HepG2 (cell line): ENCODE results near the gene AJUBA. TPM values are rescaled to one million over a fixed set of nuclear protein-coding genes. Genes with fewer than 3 reads are reported as not detected.

Source experiments
- ATAC-seq: fragments of 200-7000 bp; cut with Tn5 transposase; 3 replicates; pipeline ENCODE4 v1.9.1; 2020; ENCODE audit warnings: mild to moderate bottlenecking, moderate library complexity
- BruUV-seq: library from RNA; stranded (reverse); fragments of 400-500 nt; replicated peaks from 2 replicates; lab custom pipeline; 2021; lab: Mats Ljungman, UMichigan
- CTCF ChIA-PET: fragments of 300-600 bp; formaldehyde crosslinking; extraction: SDS; loops from one replicate; lab custom pipeline; 2021; ENCODE audit warnings: low total read pairs, inconsistent platforms, low intra/inter-chr PET ratio; lab: Yijun Ruan, JAX
- POLR2A ChIA-PET: fragments of 350-600 bp; sonication (Branson Sonifier 250); formaldehyde crosslinking; loops from one replicate; lab custom pipeline; 2020; ENCODE audit warnings: antibody characterized with exemption, inconsistent platforms; lab: Yijun Ruan, JAX
- DNase-seq: peaks from one replicate; pipeline ENCODE4 v3.0.0-alpha.2; 2015; ENCODE audit warnings: low spot score
- FAIRE-seq: peaks from 3 replicates; lab custom pipeline; 2011; peaks lifted over from hg19 to GRCh38; lab: Jason Lieb, UNC
- H2AFZ ChIP-seq: one replicate; pipeline ENCODE4 v1.6.1; 2011; ENCODE audit warnings: low read length, inconsistent platforms
- H3K27ac ChIP-seq: fragments of 300-600 bp; 3 replicates; pipeline ENCODE4 v1.8.0; 2011; ENCODE audit warnings: mixed run types, mild to moderate bottlenecking, mixed read lengths, low read length, inconsistent platforms; ENCODE audit not compliant: insufficient read depth; ENCODE audit errors: extremely low read length
- H3K27me3 ChIP-seq, 2 experiments: fragments of 200-600 bp in 1 of 2; 2 replicates in 1 of 2; 3 replicates in 1 of 2; pipeline versions ENCODE4 v1.6.0 to v1.8.0; 2011; ENCODE audit warnings: low read length in 2 of 2, mild to moderate bottlenecking in 2 of 2, moderate library complexity in 2 of 2, inconsistent platforms in 1 of 2; ENCODE audit not compliant: insufficient read depth in 2 of 2, control insufficient read depth in 1 of 2
- H3K36me3 ChIP-seq, 2 experiments: fragments of 200-600 bp in 1 of 2; replicated peaks in 1 of 2; 2 replicates in 1 of 2; 3 replicates in 1 of 2; pipeline versions ENCODE4 v1.5.1 to v1.8.0; 2011; ENCODE audit warnings: low read length in 2 of 2, inconsistent platforms in 1 of 2; ENCODE audit not compliant: insufficient read depth in 2 of 2, control insufficient read depth in 1 of 2
- H3K4me1 ChIP-seq: 2 replicates; pipeline ENCODE4 v1.5.1; 2012; ENCODE audit warnings: low read length, inconsistent platforms; ENCODE audit not compliant: insufficient read depth
- H3K4me2 ChIP-seq: 2 replicates; pipeline ENCODE4 v1.6.0; 2011; ENCODE audit warnings: low read depth, low read length, inconsistent platforms
- H3K4me3 ChIP-seq, 3 experiments: fragments of 200-600 bp in 1 of 3; sonication (generic), shearing (Covaris generic) in 1 of 3; replicated peaks in 1 of 3; 2 replicates each; pipeline ENCODE4 v1.5.1; 2011 to 2016; ENCODE audit warnings: low read length in 3 of 3, inconsistent platforms in 2 of 3, low read depth in 2 of 3, mild to moderate bottlenecking in 2 of 3, control low read depth in 1 of 3, mixed read lengths in 1 of 3; ENCODE audit not compliant: insufficient read depth in 1 of 3
- H3K79me2 ChIP-seq: one replicate; pipeline ENCODE4 v1.6.1; 2011; ENCODE audit warnings: low read length, inconsistent platforms; ENCODE audit not compliant: insufficient read depth
- H3K9ac ChIP-seq: 2 replicates; pipeline ENCODE4 v1.6.0; 2011; ENCODE audit warnings: mild to moderate bottlenecking, low read depth, low read length, inconsistent platforms; ENCODE audit not compliant: insufficient read depth
- H3K9me3 ChIP-seq: 2 replicates; pipeline ENCODE4 v1.5.1; 2012; ENCODE audit warnings: mild to moderate bottlenecking, low read length
- H4K20me1 ChIP-seq: 2 replicates; pipeline ENCODE4 v1.6.0; 2011; ENCODE audit warnings: inconsistent platforms, mild to moderate bottlenecking, low read length, moderate library complexity; ENCODE audit not compliant: insufficient read depth
- ETS1 ChIP-seq: sonication (generic); formaldehyde crosslinking; IDR thresholded peaks from 2 replicates; pipeline ENCODE4 v1.4.0; 2020; ENCODE audit warnings: missing genetic modification reagents
- KLF13 ChIP-seq: sonication (generic); formaldehyde crosslinking; IDR thresholded peaks from 2 replicates; pipeline ENCODE4 v1.4.0; 2020; ENCODE audit warnings: mild to moderate bottlenecking, missing genetic modification reagents
- MIXL1 ChIP-seq: IDR thresholded peaks from 2 replicates; pipeline ENCODE4 v1.6.1; 2016
- NFYB ChIP-seq: sonication (generic); formaldehyde crosslinking; IDR thresholded peaks from 2 replicates; pipeline ENCODE4 v1.4.0; 2020; ENCODE audit warnings: missing genetic modification reagents
- PCBP2 ChIP-seq: fragments of 200-400 bp; formaldehyde crosslinking; optimal IDR thresholded peaks from 2 replicates; pipeline ENCODE3; 2018; ENCODE audit warnings: low read length, low read depth; ENCODE audit not compliant: poor library complexity, severe bottlenecking
- RBFOX2 ChIP-seq: fragments of 200-400 bp; formaldehyde crosslinking; IDR thresholded peaks from 2 replicates; pipeline ENCODE4 v1.6.1; 2017; ENCODE audit warnings: low read depth, mild to moderate bottlenecking, low read length
- SMYD3 ChIP-seq: sonication (generic); formaldehyde crosslinking; IDR thresholded peaks from 2 replicates; pipeline ENCODE4 v1.8.1; 2023; ENCODE audit warnings: mild to moderate bottlenecking, missing genetic modification reagents
- ZBTB2 ChIP-seq: sonication (generic); formaldehyde crosslinking; IDR thresholded peaks from 2 replicates; pipeline ENCODE4 v1.8.0; 2022; ENCODE audit warnings: low read depth, missing genetic modification reagents
- ZNF232 ChIP-seq: sonication (generic); formaldehyde crosslinking; IDR thresholded peaks from 2 replicates; pipeline ENCODE4 v1.4.0; 2020; ENCODE audit warnings: missing genetic modification reagents, borderline replicate concordance
- ZNF574 ChIP-seq: sonication (generic); formaldehyde crosslinking; IDR thresholded peaks from 2 replicates; pipeline ENCODE4 v1.4.0; 2020; ENCODE audit warnings: missing genetic modification reagents
- ZNF609 ChIP-seq: sonication (generic); formaldehyde crosslinking; IDR thresholded peaks from 2 replicates; pipeline ENCODE4 v1.4.0; 2020; ENCODE audit warnings: mild to moderate bottlenecking, missing genetic modification reagents, borderline replicate concordance
- ZNF839 ChIP-seq: sonication (generic); formaldehyde crosslinking; IDR thresholded peaks from 2 replicates; pipeline ENCODE4 v1.4.0; 2020; ENCODE audit warnings: missing genetic modification reagents, mild to moderate bottlenecking, borderline replicate concordance
- WGBS: methylation state at CpG from one replicate; pipeline ENCODE4 v1.1.6; 2017; ENCODE audit warnings: low lambda C conversion rate; 5-methylcytosine and 5-hydroxymethylcytosine counted together
- in situ Hi-C: cut with HindIII; loops from 2 replicates; pipeline ENCODE4 v1.10.0; 2017; ENCODE audit warnings: low pct_unique_long_range_greater_than_20kb; ENCODE audit not compliant: extremely low pct_ligation_motif_present
- intact Hi-C: fragments of 100-400 bp; cut with micrococcal nuclease; formaldehyde crosslinking; loops from one replicate; pipeline ENCODE4 v1.10.0; 2022; ENCODE audit not compliant: unreplicated experiment
- polyA plus RNA-seq, 8 experiments: library from polyadenylated mRNA; depleted of rRNA in 3 of 8; stranded (reverse) in 7 of 8; unstranded in 1 of 8; fragments of >200 nt; fragmentation: Illumina TruSeq in 4 of 8; extraction: Trizol in 4 of 8; gene quantifications; 2 replicates each; pipeline versions ENCODE4 v1.2.1 to v1.2.3, GENCODE V29; 2011 to 2016; ENCODE audit warnings: low read depth in 4 of 8, missing spikeins in 1 of 8, mixed read lengths in 1 of 8; ENCODE audit not compliant: insufficient read depth in 1 of 8
- total RNA-seq, 5 experiments: library from RNA; depleted of rRNA; stranded (reverse); fragments of >200 nt; fragmentation: Illumina TruSeq; extraction: Trizol; gene quantifications; 2 replicates each; pipeline ENCODE4 v1.2.3, GENCODE V29; 2016; ENCODE audit warnings: low read depth in 1 of 5

Gene AJUBA
- total and polyA plus RNA-seq, 2 of the 13 experiments (the other 11 are each of a cell fraction or from before 2014, with no cell fraction given): 157 to 241 TPM

GRCh38 chr14:22984959-22985658 is 2.8 kb upstream of the AJUBA start:
- no peaks in the 10 kb centered on the region for H3K9me3 ChIP-seq
- BruUV-seq: no TSS peak
- H3K79me2 ChIP-seq: peaks cover 29% of the 10 kb centered on the region
- H3K36me3 ChIP-seq: peaks cover 0 to 6% of the 10 kb centered on the region in 2 experiments; a peak in 2 of 5 replicates
- H3K27ac ChIP-seq: no peak overlapping the region
- intact Hi-C loops (loop anchor here (5.0 to 10.0 kb wide), 2 partner anchors 113 to 320 kb away; partner anchors contain the start of genes BCL2L2, LRP10 and PPP1R3E), in situ Hi-C loops (loop anchor here (5.0 kb wide), 1 partner anchor 67 kb away; no protein-coding TSS in a partner anchor)
- no peak overlapping the region for H3K4me3 ChIP-seq
- FAIRE-seq (no peak), ATAC-seq (no peak), DNase-seq (no peak)
- H3K4me1 ChIP-seq: peaks cover 39% of the 10 kb centered on the region
- WGBS: 98% methylated on average over 6 of the region's 6 CpGs
- no peak overlapping the region for H3K9ac ChIP-seq
- no peak overlapping the region for H3K4me2 ChIP-seq
- POLR2A ChIA-PET: interaction anchor here (1.2 to 25.8 kb wide), 8 partner anchors 10 to 84 kb away, joined by 3 to 1670 read pairs (median 50); partner anchors contain the start of genes CDH24, HAUS4 and PRMT5
- H2AFZ ChIP-seq: no peak overlapping the region
- H4K20me1 ChIP-seq: no peaks in the 10 kb centered on the region
- H3K27me3 ChIP-seq: no peaks in the 10 kb centered on the region; a peak in 1 of 5 replicates
- CTCF ChIA-PET: interaction anchor here (1.3 to 6.6 kb wide), 7 partner anchors 12 to 428 kb away, joined by 5 to 298 read pairs (median 27); partner anchors contain the start of genes CDH24 and PRMT5
- TF ChIP-seq PCBP2: no peak
- peak; percentile 19; the same call in 1 of the 2 replicates for TF ChIP-seq SMYD3
- 0 out of 2 replicates have a peak, but pooled peaks have one; percentile 11 for TF ChIP-seq ZNF574 (CRISPR knock-in tag)
- no peak for TF ChIP-seq MIXL1 (CRISPR knock-in tag)
- no peak for TF ChIP-seq ETS1 (CRISPR knock-in tag)
- no peak for TF ChIP-seq KLF13 (CRISPR knock-in tag)
- no peak for TF ChIP-seq ZBTB2
- no peak for TF ChIP-seq ZNF839
- TF ChIP-seq ZNF232: 0 out of 2 replicates have a peak, but pooled peaks have one; percentile 35
- TF ChIP-seq RBFOX2: peak; percentile 51; the same call in 1 of the 2 replicates
- no peak for TF ChIP-seq NFYB (CRISPR knock-in tag)
- no peak for TF ChIP-seq ZNF609 (CRISPR knock-in tag)
